Fibroblast of villous mesenchyme (primary cell): Measurements from ENCODE around the gene ARL2. TPM values are rescaled to one million over a fixed set of nuclear protein-coding genes. Genes with fewer than 3 reads are reported as not detected.

ENCODE experiments used
- DNase-seq: peaks from one replicate; pipeline ENCODE4 v3.0.0-alpha.2; 2010; ENCODE audit warnings: low read depth
- H3K4me3 ChIP-seq: 2 replicates; pipeline ENCODE4 v1.5.1; 2011; ENCODE audit warnings: low read depth, mild to moderate bottlenecking, low read length
- total RNA-seq: library from RNA; depleted of rRNA; stranded (reverse); fragments of >200 nt; gene quantifications from 2 replicates; pipeline ENCODE4 v1.2.3, GENCODE V29; 2012
- TF ChIP-seq, protein P1 (sequence below): IDR thresholded peaks from 2 replicates; pipeline ENCODE4 v1.5.1; 2012; ENCODE audit warnings: low read depth, mild to moderate bottlenecking, low read length; ENCODE audit not compliant: insufficient read depth

Gene ARL2
- total RNA-seq, 1 donor: 44.5 TPM

DNA sequence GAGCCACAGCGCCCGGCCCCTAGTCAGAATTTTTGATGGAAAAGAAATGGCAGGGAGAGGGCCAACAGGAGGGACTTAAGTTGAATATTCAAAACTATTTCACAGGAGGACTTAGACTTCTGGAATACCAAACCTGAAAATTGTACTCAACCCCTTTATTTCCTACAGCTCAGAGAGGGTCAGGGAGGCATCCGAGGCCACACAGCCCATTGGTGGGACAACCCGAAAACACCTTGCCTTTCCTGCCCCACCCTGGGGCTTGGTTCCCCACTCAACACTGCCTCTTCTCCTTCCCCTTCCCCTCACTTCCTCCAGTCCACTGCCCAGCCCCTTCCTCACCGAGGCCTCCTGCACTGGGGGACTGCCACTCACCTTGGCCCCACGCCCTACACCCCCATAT is 43.0 kb downstream of the ARL2 start:
- DNase-seq: no peak
- TF ChIP-seq, protein P1, sequence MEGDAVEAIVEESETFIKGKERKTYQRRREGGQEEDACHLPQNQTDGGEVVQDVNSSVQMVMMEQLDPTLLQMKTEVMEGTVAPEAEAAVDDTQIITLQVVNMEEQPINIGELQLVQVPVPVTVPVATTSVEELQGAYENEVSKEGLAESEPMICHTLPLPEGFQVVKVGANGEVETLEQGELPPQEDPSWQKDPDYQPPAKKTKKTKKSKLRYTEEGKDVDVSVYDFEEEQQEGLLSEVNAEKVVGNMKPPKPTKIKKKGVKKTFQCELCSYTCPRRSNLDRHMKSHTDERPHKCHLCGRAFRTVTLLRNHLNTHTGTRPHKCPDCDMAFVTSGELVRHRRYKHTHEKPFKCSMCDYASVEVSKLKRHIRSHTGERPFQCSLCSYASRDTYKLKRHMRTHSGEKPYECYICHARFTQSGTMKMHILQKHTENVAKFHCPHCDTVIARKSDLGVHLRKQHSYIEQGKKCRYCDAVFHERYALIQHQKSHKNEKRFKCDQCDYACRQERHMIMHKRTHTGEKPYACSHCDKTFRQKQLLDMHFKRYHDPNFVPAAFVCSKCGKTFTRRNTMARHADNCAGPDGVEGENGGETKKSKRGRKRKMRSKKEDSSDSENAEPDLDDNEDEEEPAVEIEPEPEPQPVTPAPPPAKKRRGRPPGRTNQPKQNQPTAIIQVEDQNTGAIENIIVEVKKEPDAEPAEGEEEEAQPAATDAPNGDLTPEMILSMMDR: no peak
- no peak overlapping the region for H3K4me3 ChIP-seq

DNA sequence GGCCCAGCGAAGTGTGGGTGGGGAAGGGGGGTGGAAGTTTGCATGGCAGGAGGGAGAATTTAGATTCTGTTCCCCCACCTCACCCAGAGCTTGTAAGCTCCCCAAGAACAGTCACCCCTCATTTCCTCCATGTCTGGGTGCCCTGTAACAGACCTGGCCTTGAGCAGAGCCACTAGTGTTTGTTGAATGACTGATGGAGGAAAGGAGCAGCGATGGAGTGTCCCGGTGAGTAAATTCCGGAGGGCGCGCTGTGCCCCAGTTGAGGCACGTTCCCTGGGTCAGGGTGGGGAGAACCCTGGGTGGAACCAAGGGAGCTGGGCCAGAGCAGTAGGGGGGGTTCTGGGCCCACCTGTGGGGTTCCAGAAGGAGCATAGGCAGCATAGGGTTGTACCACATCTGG is 43.6 kb downstream of the ARL2 start:
- no peak for DNase-seq
- H3K4me3 ChIP-seq: no peak overlapping the region
- TF ChIP-seq, protein P1: no peak

DNA sequence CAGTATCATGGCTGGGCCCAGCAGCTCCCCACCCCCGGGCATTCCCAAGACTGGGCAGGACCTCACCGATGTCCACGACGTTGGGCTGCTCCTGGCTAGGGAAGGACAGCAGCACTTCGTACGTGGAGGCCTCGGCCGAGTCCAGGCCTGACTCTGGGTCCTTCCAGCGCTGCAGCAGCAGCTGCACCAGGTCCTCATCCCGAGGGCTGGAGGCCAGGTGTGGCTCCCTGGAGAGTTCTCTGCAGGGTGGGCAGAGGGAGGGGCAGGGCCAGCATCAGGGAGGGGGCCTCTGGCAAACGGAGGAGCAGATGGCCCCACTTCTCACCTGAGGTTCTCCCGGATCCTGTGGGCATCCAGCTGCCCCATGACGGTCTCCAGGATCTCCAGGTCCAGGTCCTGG is 44.1 kb downstream of the ARL2 start:
- no peak for DNase-seq
- H3K4me3 ChIP-seq: no peak overlapping the region
- TF ChIP-seq, protein P1: no peak

DNA sequence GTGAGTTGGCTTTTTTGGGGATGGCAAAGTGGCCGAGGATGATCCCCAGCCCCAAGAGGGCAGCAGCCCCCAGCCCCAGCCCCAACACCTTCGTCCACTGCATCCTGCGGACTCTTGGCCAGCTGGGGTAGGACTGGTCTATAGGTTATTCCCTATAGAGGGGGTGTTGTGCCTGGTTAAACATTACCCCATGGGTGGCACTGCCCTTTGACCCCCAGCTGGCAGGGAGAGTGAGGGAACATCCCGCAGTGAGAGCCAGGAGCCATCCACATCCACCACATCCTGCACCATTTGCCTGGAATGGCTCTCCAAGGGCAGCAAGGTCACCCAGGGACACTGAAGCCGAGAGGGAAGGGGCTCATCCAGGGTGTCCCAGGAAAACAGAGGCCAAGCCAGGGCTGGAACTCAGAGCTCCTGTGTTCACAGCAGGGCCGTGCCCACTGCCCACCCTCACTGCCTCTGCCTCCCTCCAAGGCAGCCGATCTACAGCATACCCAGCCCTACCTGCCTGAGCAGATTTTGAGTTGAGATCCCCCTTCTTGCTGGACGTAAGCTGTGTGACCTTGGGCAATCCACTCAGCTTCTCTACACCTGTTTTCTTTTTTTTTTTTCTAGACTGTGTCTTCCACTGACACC is 44.6 kb downstream of the ARL2 start, which contains the start of gene NAALADL1:
TSS of gene NAALADL1 (minus strand) at position 135 of the 636 bp plus-strand sequence. CDS start at position 103, 32 bp downstream.
- TF ChIP-seq, protein P1: no peak
- H3K4me3 ChIP-seq: no peak within 1 kb of the TSS
- DNase-seq: no peak

DNA sequence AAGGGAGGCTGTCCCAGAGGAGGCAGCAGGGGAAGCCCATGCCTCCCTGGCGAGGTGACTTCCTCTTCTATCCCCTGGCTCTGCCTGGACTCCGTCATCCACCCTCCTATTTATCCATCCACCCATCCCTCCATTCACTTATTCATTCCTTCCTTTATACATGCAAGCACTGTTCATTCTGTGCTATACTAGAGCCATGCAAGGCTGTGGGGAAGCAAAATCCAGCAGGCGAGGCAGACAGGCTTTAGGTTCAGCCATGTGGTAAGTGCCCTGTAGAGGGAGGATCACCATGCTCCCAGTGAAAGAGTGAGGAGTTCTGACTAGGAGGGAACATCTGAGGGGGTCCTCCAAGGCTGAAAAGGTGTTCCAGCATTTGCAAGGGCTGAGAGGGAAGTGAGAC is 45.6 kb downstream of the ARL2 start:
- TF ChIP-seq, protein P1: no peak
- no peak overlapping the region for H3K4me3 ChIP-seq
- DNase-seq: no peak

DNA sequence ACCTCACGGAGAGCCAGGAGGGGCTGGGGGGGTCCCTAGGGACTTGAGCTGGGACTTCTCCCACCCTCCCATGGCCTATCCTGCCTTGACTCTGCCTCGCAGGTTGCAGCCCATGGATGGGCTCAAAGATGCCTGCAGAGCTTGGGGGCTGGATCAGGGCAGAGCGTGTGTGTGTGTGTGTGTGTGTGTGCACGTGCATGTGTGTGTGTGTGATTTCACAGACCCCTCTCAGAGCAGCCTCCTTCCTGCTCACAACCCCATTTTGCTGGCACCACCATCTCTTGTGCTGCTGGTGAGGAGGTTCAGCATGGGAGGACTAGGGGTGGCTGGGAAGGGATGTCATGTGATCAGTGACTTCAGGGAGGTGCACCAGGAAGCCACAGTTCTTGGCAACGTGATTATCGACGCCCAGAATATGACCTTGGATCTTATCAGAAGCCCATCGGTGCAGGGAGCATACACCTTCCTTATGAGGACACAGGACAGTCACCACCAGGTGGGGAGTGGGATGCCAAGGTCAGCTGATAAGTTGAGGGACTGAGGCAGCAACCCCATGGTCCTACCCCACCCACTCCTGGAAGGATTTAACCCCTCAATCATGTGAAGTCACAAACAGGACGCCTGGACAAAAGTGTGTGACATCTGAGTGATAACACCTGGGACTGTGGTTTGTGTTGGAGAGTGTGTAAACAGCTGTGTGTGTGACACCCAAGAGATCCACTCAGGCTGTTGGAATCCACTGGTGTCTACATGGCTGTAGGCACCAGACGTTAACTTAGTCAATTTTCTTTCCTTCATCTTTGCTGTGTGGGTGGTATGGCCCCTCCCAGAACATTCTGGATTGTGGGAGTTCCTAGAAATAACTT is 46.2 kb downstream of the ARL2 start:
- DNase-seq: no peak
- TF ChIP-seq, protein P1: no peak
- H3K4me3 ChIP-seq: no peak overlapping the region
